ENCODE data around the gene PCSK5.

GRCh38 chr9:76289042-76289441, 398.6 kb downstream of the PCSK5 start:
- no peak for TF ChIP-seq CTCF (conservative IDR thresholded peaks at IDR 0.05; ENCODE audit: low read depth, low read length)
- no peak for TF ChIP-seq EZH2 (IDR thresholded peaks at IDR 0.05; ENCODE audit: borderline replicate concordance, low read depth, low read length, poor library complexity, severe bottlenecking)

All from A673 (cell line).